HG03025 (cell line): ENCODE results near the gene IMMT.

Experiments used
- ATAC-seq: cut with Tn5 transposase; IDR thresholded peaks from one replicate; pipeline ENCODE4 v1.9.1; 2021; ENCODE audit warnings: mild to moderate bottlenecking, moderate library complexity; ENCODE audit not compliant: unreplicated experiment, low FRiP score

The IMMT gene

DNA sequence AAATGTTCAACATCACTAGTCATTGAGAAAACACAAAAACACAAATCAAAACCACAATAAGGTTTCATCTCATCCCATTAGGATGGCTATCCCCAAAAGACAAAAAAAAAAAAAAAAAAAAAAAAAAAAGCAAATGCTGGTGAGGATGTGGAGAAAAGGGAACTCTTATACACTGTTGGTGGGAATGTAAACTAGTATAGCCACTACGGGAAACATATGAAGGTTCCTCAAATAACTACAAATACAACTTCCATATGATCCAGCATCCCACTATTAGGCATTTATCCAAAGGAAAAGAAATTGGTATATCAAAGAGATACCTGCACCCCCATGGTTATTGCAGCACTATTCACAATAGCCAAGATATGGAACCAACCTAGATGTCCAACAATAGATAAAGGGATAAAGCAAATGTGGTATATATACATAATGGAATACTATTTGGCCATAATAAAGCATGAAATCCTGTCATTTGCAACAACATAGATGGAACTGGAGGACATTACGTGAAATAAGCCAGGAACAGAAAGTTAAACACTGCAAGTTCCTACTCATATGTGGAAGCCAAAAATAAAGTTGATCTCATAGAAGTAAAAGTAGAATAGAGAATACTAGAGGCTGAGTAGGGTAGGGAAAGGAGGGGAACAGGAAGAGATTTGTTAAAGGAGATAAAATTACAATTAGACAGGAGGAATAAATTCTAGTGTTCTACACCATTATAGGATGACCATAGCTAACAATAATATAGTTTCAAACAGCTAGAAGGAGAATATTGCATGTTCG, 98.0 kb downstream of the IMMT start:
- no peak for ATAC-seq

DNA sequence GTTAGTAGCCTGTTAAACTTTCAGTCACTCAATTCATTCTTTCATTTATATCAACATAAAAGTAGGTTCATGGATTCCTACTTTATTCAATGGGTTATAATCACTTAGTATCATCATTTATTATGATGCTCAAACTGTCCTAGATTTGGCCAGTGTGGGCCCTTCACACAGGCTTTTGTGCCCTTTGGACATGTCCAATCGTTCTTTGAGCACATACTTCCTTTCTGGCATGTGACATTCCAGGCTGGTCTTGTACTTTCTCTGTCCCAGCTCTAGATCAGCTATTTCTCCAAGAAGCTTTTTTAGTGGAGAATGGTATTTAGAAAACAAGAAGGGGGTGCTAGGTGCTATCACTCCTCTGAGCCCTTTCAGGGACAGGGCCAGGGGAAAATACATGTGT, 101.0 kb downstream of the IMMT start:
- ATAC-seq: no peak
